BJ (cell line): ENCODE data around the gene PARK7. TPM values are rescaled to one million over a fixed set of nuclear protein-coding genes. Genes with fewer than 3 reads are reported as not detected.

Source experiments
- CTCF ChIA-PET: fragments of 350-600 bp; formaldehyde crosslinking; extraction: SDS; loops from one replicate; lab custom pipeline; 2021; ENCODE audit warnings: antibody characterized with exemption, inconsistent platforms; lab: Yijun Ruan, JAX
- POLR2A ChIA-PET: fragments of 300-600 bp; sonication (Branson Sonifier 250); formaldehyde crosslinking; extraction: SDS; loops from one replicate; lab custom pipeline; 2021; ENCODE audit warnings: antibody characterized with exemption; lab: Charles Lee
- DNase-seq: peaks from one replicate; pipeline ENCODE4 v3.0.0-alpha.2; 2011; ENCODE audit warnings: low read depth
- H3K27me3 ChIP-seq: 2 replicates; pipeline ENCODE4 v1.6.0; 2011; ENCODE audit warnings: low read length; ENCODE audit not compliant: control insufficient read depth, insufficient read depth
- H3K36me3 ChIP-seq: 2 replicates; pipeline ENCODE4 v1.5.1; 2011; ENCODE audit warnings: low read length; ENCODE audit not compliant: control insufficient read depth, insufficient read depth
- H3K4me3 ChIP-seq: 2 replicates; pipeline ENCODE4 v1.5.1; 2011; ENCODE audit warnings: low read depth, mild to moderate bottlenecking, control low read depth, low read length
- polyA plus RNA-seq: library from polyadenylated mRNA; depleted of rRNA; stranded (reverse); fragments of >200 nt; gene quantifications from 2 replicates; pipeline ENCODE4 v1.2.3, GENCODE V29; 2011
- TF ChIP-seq, protein P1 (sequence below): IDR thresholded peaks from 2 replicates; pipeline ENCODE4 v1.5.1; 2011; ENCODE audit warnings: low read depth, mild to moderate bottlenecking, control low read depth, inconsistent platforms, low read length, moderate library complexity; ENCODE audit not compliant: insufficient read depth

The PARK7 gene
- polyA plus RNA-seq, 1 experiment, result 242 TPM

DNA sequence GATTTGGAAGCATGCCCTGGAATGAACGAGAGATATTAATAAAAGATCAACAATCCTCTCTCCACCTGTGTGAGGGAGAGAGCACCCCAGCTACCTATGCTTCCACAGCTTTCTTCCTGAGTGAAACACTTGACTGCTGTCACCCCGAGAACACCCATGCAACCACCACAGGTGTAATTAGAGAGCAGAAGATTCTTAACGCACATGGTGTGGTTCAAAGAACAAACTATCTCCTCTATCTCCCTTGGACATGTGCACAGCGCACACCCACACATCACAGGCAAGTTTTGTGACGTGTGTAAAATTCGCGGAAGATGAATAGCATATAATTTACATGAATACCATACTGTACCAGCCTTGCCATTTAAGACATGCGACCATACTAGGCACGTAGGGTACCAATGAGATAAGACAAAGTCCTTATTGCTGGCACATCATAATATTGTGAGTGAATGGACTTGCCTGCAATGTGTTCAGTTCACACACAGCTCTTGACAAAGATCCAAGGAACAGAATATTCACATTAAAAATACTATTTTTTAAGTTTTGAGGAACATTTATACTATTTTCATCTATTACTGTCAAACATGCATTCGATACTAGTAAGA, 53.0 kb downstream of the PARK7 start:
- TF ChIP-seq, protein P1, sequence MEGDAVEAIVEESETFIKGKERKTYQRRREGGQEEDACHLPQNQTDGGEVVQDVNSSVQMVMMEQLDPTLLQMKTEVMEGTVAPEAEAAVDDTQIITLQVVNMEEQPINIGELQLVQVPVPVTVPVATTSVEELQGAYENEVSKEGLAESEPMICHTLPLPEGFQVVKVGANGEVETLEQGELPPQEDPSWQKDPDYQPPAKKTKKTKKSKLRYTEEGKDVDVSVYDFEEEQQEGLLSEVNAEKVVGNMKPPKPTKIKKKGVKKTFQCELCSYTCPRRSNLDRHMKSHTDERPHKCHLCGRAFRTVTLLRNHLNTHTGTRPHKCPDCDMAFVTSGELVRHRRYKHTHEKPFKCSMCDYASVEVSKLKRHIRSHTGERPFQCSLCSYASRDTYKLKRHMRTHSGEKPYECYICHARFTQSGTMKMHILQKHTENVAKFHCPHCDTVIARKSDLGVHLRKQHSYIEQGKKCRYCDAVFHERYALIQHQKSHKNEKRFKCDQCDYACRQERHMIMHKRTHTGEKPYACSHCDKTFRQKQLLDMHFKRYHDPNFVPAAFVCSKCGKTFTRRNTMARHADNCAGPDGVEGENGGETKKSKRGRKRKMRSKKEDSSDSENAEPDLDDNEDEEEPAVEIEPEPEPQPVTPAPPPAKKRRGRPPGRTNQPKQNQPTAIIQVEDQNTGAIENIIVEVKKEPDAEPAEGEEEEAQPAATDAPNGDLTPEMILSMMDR, result no peak
- POLR2A ChIA-PET, result no interaction called here
- CTCF ChIA-PET, result interaction anchor here (0.6 to 9.3 kb wide), 19 partner anchors 9 to 635 kb away, joined by 3 to 114 read pairs (median 7); partner anchors contain the start of genes ERRFI1 and SLC45A1
- Histone ChIP-seq H3K27me3 (no peaks in the 10 kb centered on the region), H3K36me3 (peaks cover 23% of the 10 kb centered on the region), H3K4me3 (no peak overlapping the region)
- no peak for DNase-seq

DNA sequence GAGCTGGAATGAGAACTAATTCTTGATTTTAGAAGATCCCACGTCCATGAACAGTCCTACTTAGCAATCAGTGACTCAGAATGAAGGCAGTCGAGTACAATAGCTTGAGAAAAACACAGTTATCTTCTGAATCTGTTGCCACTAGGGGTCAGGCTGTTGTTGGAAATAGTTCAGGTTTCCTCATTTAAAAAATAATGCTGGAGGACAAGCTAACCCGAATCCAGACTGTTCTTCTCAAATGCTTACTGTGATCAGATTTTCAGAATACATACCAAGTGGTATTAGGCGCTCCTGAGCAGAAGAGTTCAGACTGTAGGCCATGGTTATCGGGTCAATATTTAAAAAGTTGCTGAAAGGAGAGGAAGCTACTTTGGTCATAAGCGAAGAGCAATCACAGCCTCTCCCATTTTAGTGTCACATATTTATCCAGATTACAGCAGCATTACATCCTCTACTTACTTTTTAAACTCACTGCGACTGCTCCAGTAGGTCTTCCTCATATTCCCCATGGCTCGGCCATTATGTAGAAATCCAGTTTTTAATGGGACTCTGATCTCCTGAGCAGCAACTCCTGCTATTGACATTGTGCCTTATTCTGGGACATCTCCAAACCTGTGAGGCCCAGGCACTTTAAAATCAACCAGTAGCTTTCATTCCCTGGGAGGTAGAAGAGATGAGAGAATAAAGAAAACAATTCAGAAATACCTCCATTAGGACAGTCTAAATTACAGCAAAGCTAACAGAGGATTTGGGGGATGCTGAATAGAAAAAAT, 53.7 kb downstream of the PARK7 start:
- H3K4me3 ChIP-seq, result no peak overlapping the region
- peak; percentile 59 for DNase-seq
- TF ChIP-seq, protein P1, result peak; percentile 66
- peaks cover 21% of the 10 kb centered on the region for H3K36me3 ChIP-seq
- CTCF ChIA-PET, result interaction anchor here (0.6 to 9.3 kb wide), 26 partner anchors 8 to 634 kb away, joined by 3 to 114 read pairs (median 4); partner anchors contain the start of genes ERRFI1 and SLC45A1
- POLR2A ChIA-PET, result interaction anchor here (0.8 kb wide), 1 partner anchor 311 kb away, joined by 3 read pairs; no protein-coding TSS in a partner anchor
- H3K27me3 ChIP-seq, result no peaks in the 10 kb centered on the region

DNA sequence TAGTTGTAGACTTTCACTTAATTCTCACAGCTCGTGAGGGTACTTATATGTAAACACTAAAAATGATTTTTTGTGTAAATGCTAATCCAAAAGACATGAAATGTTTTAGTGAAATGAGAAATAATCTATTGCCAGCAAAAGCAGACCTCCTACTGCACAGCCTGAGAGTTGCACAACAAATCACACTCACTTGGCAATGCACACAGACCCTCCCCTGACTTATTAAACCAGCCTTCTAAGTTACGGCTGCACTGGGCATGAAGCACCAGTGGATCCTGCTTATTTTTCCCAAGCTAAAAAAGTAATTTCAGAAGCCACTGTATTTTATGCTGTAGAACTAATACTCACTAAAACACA, 54.3 kb downstream of the PARK7 start:
- CTCF ChIA-PET, result interaction anchor here (0.6 to 9.3 kb wide), 21 partner anchors 8 to 334 kb away, joined by 3 to 114 read pairs (median 7); partner anchors contain the start of genes ERRFI1 and SLC45A1
- POLR2A ChIA-PET, result interaction anchor here (0.8 kb wide), 1 partner anchor 311 kb away, joined by 3 read pairs; no protein-coding TSS in a partner anchor
- H3K36me3 ChIP-seq, result peaks cover 21% of the 10 kb centered on the region
- H3K27me3 ChIP-seq, result no peaks in the 10 kb centered on the region
- H3K4me3 ChIP-seq, result no peak overlapping the region
- TF ChIP-seq, protein P1, result no peak
- no peak for DNase-seq

DNA sequence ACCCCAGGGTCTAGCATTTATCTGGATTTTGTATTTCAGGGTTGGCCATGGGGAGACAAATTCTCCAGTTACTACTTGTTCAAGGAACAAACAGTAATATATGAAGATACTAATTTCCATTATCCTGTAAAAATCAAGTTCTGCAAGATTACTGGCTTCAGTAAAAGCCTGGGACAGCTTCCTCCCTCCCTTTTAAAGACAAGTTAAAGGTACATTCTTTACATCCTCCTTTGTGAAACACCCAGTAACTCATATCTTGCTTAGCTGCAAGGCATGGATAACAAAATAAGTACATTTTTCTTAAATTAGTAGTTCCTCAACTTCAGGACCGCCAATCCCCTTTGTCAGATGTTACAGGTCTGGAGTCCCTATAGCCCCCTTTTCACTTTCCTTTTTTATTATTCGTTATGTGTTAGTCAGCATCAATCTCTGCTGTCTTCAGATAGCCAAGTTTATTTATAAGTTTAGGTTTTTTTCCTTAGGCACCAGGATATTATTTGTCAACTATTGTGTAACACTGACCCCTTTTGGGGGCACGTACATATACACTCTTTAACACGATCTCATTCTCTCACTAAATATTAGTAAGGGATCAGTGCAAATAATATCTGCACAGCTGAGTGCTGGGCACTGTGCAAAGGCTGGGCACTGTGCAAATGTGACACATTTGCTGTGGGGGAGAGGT, 54.8 kb downstream of the PARK7 start:
- ChIA-PET CTCF (interaction anchor here (0.6 to 9.3 kb wide), 10 partner anchors 9 to 333 kb away, joined by 3 to 114 read pairs (median 11); partner anchors contain the start of genes ERRFI1 and SLC45A1), POLR2A (no interaction called here)
- H3K27me3 ChIP-seq, result no peaks in the 10 kb centered on the region
- TF ChIP-seq, protein P1, result no peak
- H3K36me3 ChIP-seq, result peaks cover 17% of the 10 kb centered on the region
- H3K4me3 ChIP-seq, result no peak overlapping the region
- DNase-seq, result no peak
